ENCODE results near the gene PIGT. TPM values are rescaled to one million over a fixed set of nuclear protein-coding genes. Genes with fewer than 3 reads are reported as not detected.

PIGT gene
- total RNA-seq, 1 experiment from 2014 or later: 71.4 TPM

GRCh38 chr20:45406260-45407066 is 9.5 kb upstream of the PIGT start:
- Histone ChIP-seq H3K4me3 (replicated peaks in 1 of 2; ENCODE audit: low read depth in 1 of 2, low read length in 2 of 2) (peak overlapping the region; percentile 71 to 76), H3K9me2 (ENCODE audit: insufficient read depth) (no peaks in the 10 kb centered on the region), H3K27ac (ENCODE audit: low read depth, low read length) (peak overlapping the region; percentile 83), H3K36me3 (ENCODE audit: control insufficient read depth in 1 of 2, insufficient read depth in 2 of 2, low read length in 2 of 2) (peaks cover 8 to 11% of the 10 kb centered on the region in 2 experiments; a peak in 2 of 4 replicates), H3K27me3 (ENCODE audit: insufficient read depth, low read length) (no peaks in the 10 kb centered on the region), H3K79me2 (ENCODE audit: insufficient read depth, low read length) (peaks cover 15% of the 10 kb centered on the region; the same call in 1 of the 2 replicates), H3K9me3 (ENCODE audit: control insufficient read depth in 1 of 2, insufficient read depth in 1 of 2, low read depth in 1 of 2, low read length in 2 of 2) (peaks cover 0 to 5% of the 10 kb centered on the region in 2 experiments; a peak in 1 of 4 replicates), H4K20me1 (ENCODE audit: insufficient read depth) (no peaks in the 10 kb centered on the region), H2AFZ (ENCODE audit: low read depth, low read length, poor library complexity, severe bottlenecking) (no peak overlapping the region), H3K4me1 (ENCODE audit: control insufficient read depth in 1 of 2, insufficient read depth in 2 of 2, low read length in 2 of 2) (peaks cover 5 to 24% of the 10 kb centered on the region in 2 experiments; a peak in 3 of 4 replicates), H3K4me2 (ENCODE audit: low read length) (peak overlapping the region; percentile 84), H3K9ac (ENCODE audit: low read length) (peak overlapping the region; percentile 81)
- TF ChIP-seq CEBPB (IDR thresholded peaks at IDR 0.05; ENCODE audit: low read depth): no peak
- TF ChIP-seq POLR2AphosphoS5 (IDR thresholded peaks at IDR 0.05; ENCODE audit: low read depth, low read length): peak; percentile 63; the same call in 1 of the 2 replicates
- TF ChIP-seq EGR1 (IDR thresholded peaks at IDR 0.05; ENCODE audit: low read depth): peak; percentile 77
- TF ChIP-seq, protein P1, sequence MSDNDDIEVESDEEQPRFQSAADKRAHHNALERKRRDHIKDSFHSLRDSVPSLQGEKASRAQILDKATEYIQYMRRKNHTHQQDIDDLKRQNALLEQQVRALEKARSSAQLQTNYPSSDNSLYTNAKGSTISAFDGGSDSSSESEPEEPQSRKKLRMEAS (IDR thresholded peaks at IDR 0.05): peak; percentile 54
- TF ChIP-seq ZFX (IDR thresholded peaks at IDR 0.05): peak; percentile 69; the same call in 1 of the 2 replicates
- RAD21 ChIA-PET (ENCODE audit: low non-redundant PET in 1 of 2, low total read pairs in 2 of 2, uncharacterized antibody in 2 of 2, unreplicated experiment in 2 of 2): no interaction called here
- intact Hi-C loops (cut with micrococcal nuclease): no loop called here
- BruUV-seq (replicated peaks): no TSS peak
- no peak for DNase-seq (ENCODE audit: low read depth, low spot score)
- CTCF ChIA-PET: interaction anchor here (0.6 kb wide), 1 partner anchor 33 kb away, joined by 3 read pairs; no protein-coding TSS in a partner anchor
- POLR2A ChIA-PET: interaction anchor here (0.8 to 1.5 kb wide), 6 partner anchors 10 to 83 kb away, joined by 3 to 6 read pairs (median 4); partner anchors contain the start of genes PIGT and SYS1
- ATAC-seq: peak; percentile 73

GRCh38 chr20:45407067-45407745 is 8.7 kb upstream of the PIGT start:
- Histone ChIP-seq H3K79me2 (ENCODE audit: insufficient read depth, low read length) (peaks cover 15% of the 10 kb centered on the region; the same call in 1 of the 2 replicates), H3K27me3 (ENCODE audit: insufficient read depth, low read length) (no peaks in the 10 kb centered on the region), H3K9me3 (ENCODE audit: control insufficient read depth in 1 of 2, insufficient read depth in 1 of 2, low read depth in 1 of 2, low read length in 2 of 2) (no peaks in the 10 kb centered on the region), H3K4me2 (ENCODE audit: low read length) (peak overlapping the region; percentile 84), H3K4me1 (ENCODE audit: control insufficient read depth in 1 of 2, insufficient read depth in 2 of 2, low read length in 2 of 2) (peaks cover 5 to 24% of the 10 kb centered on the region in 2 experiments; a peak in 3 of 4 replicates), H3K9ac (ENCODE audit: low read length) (peak overlapping the region; percentile 81), H2AFZ (ENCODE audit: low read depth, low read length, poor library complexity, severe bottlenecking) (no peak overlapping the region), H3K9me2 (ENCODE audit: insufficient read depth) (no peaks in the 10 kb centered on the region), H3K27ac (ENCODE audit: low read depth, low read length) (peak overlapping the region; percentile 83), H4K20me1 (ENCODE audit: insufficient read depth) (no peaks in the 10 kb centered on the region), H3K36me3 (ENCODE audit: control insufficient read depth in 1 of 2, insufficient read depth in 2 of 2, low read length in 2 of 2) (peaks cover 8 to 11% of the 10 kb centered on the region in 2 experiments; a peak in 2 of 4 replicates), H3K4me3 (replicated peaks in 1 of 2; ENCODE audit: low read depth in 1 of 2, low read length in 2 of 2) (peak overlapping the region; percentile 71 to 76)
- CTCF ChIA-PET: interaction anchor here (0.6 kb wide), 1 partner anchor 33 kb away, joined by 3 read pairs; no protein-coding TSS in a partner anchor
- POLR2A ChIA-PET: interaction anchor here (0.8 to 1.5 kb wide), 5 partner anchors 9 to 84 kb away, joined by 3 to 6 read pairs (median 4); partner anchors contain the start of gene PIGT
- peak; percentile 46 for ATAC-seq
- intact Hi-C loops (cut with micrococcal nuclease): no loop called here
- BruUV-seq (replicated peaks): TSS peak; percentile 48
- TF ChIP-seq, protein P1 (IDR thresholded peaks at IDR 0.05): no peak
- TF ChIP-seq POLR2A (IDR thresholded peaks at IDR 0.05; ENCODE audit: borderline replicate concordance, extremely low read depth, insufficient read depth, insufficient read length): no peak
- no peak for TF ChIP-seq ELF1 (IDR thresholded peaks at IDR 0.05; ENCODE audit: borderline replicate concordance, low read depth)
- TF ChIP-seq SIN3A (IDR thresholded peaks at IDR 0.05; ENCODE audit: low read depth): no peak
- no peak for TF ChIP-seq ATF3 (IDR thresholded peaks at IDR 0.05)
- TF ChIP-seq ZFX (IDR thresholded peaks at IDR 0.05): no peak
- TF ChIP-seq SP1 (IDR thresholded peaks at IDR 0.05; ENCODE audit: low read depth): no peak
- no peak for TF ChIP-seq EZH2 (IDR thresholded peaks at IDR 0.05)
- DNase-seq (ENCODE audit: low read depth, low spot score): no peak
- RAD21 ChIA-PET (ENCODE audit: low non-redundant PET in 1 of 2, low total read pairs in 2 of 2, uncharacterized antibody in 2 of 2, unreplicated experiment in 2 of 2): no interaction called here
